GM19238 (cell line): ENCODE results near the gene MPZL2.
"Not testable (repeated sequence)": the region's sequence is repeated elsewhere in the genome, so short reads cannot be mapped to it uniquely, and the experiment has no call there.

Source experiments
- DNase-seq: peaks from one replicate; pipeline ENCODE4 v3.0.0; 2011; ENCODE audit warnings: low spot score; ENCODE audit not compliant: insufficient read length

The MPZL2 gene

GRCh38 chr11:118263695-118264568 is at the start of gene MPZL2:
Gene MPZL2, minus strand, starts transcription at chr11:118264297. Its CDS starts 144 bp downstream, at chr11:118264153.
- DNase-seq, result no peak

- DNase-seq, result no peak
Observed at GRCh38 chr11:118313242-118313641, 49.1 kb upstream of the MPZL2 start.

- no peak for DNase-seq
Observed at GRCh38 chr11:118312328-118312727, 48.2 kb upstream of the MPZL2 start.

GRCh38 chr11:118311518-118311917 is 47.4 kb upstream of the MPZL2 start:
- DNase-seq, result no peak

GRCh38 chr11:118310781-118311485 is 46.8 kb upstream of the MPZL2 start:
- no peak for DNase-seq

- DNase-seq, result no peak
Observed at GRCh38 chr11:118310271-118310670, 46.2 kb upstream of the MPZL2 start.

GRCh38 chr11:118308995-118309528 is 45.0 kb upstream of the MPZL2 start:
- DNase-seq, result not testable (repeated sequence)

- DNase-seq, result no peak
Observed at GRCh38 chr11:118306556-118306955, 42.5 kb upstream of the MPZL2 start.

- no peak for DNase-seq
Observed at GRCh38 chr11:118305726-118306125, 41.6 kb upstream of the MPZL2 start.

- DNase-seq, result no peak
Observed at GRCh38 chr11:118304568-118305248, 40.6 kb upstream of the MPZL2 start, which contains the start of gene CD3E. Gene CD3E, plus strand, starts transcription at chr11:118304730. Its CDS starts 223 bp downstream, at chr11:118304953.

- no peak for DNase-seq
Observed at GRCh38 chr11:118304227-118304567, 40.1 kb upstream of the MPZL2 start.

GRCh38 chr11:118301600-118302195 is 37.6 kb upstream of the MPZL2 start:
- DNase-seq, result no peak

- DNase-seq, result no peak
Observed at GRCh38 chr11:118295815-118296454, 31.8 kb upstream of the MPZL2 start.

GRCh38 chr11:118295199-118295598 is 31.1 kb upstream of the MPZL2 start:
- DNase-seq, result no peak

GRCh38 chr11:118294053-118294452 is 30.0 kb upstream of the MPZL2 start:
- no peak for DNase-seq

GRCh38 chr11:118291477-118292135 is 27.5 kb upstream of the MPZL2 start:
- DNase-seq, result no peak

GRCh38 chr11:118290923-118291322 is 26.8 kb upstream of the MPZL2 start:
- DNase-seq, result no peak

GRCh38 chr11:118289401-118289800 is 25.3 kb upstream of the MPZL2 start:
- DNase-seq, result no peak

GRCh38 chr11:118287006-118287405 is 22.9 kb upstream of the MPZL2 start:
- no peak for DNase-seq

- no peak for DNase-seq
Observed at GRCh38 chr11:118286545-118286944, 22.4 kb upstream of the MPZL2 start.
